GM21367 (cell line): ENCODE results near the gene COL5A2.

Experiments
- ATAC-seq: cut with Tn5 transposase; IDR thresholded peaks from one replicate; pipeline ENCODE4 v1.9.1; 2021; ENCODE audit not compliant: unreplicated experiment

The COL5A2 gene

DNA sequence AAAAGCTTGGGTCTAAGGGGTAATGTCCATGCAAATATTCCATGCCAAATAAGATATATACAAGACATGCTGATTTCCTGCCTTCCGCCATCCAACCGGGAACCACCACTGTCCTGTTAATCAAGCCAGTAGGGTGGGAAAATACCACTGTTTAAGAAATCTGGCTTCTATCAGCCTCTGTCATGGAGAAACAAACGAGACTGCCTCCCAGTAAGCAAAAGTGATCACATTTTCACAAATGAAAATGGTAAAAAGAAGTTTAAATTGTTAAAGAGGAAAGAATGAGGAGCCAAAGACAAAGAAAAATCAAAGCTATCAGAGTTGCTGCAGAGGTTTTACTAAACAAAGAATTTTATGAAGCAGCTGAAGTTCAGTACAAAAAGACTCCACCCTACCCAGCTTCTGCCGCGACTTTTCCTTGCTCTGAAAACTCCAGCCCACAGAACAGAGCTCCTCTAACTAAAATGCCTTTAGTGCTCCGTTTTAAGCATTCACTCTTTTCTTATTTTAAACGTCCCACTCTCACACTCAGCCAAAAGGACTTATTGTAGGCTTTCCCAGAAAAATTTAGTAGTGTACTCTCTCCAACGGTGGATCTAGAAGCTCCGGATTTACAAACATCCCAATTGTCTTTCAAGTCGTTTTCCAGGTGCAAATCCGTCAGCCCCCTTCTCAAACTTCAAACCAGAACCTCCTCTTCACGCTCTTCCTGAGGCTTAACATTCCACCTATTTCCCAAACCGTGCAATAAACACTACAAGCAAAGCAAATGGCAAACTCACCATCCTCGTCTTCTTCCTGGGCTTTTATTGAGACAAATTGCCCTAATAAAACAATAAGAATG lies 613 bp downstream of the COL5A2 start:
- ATAC-seq: no peak

DNA sequence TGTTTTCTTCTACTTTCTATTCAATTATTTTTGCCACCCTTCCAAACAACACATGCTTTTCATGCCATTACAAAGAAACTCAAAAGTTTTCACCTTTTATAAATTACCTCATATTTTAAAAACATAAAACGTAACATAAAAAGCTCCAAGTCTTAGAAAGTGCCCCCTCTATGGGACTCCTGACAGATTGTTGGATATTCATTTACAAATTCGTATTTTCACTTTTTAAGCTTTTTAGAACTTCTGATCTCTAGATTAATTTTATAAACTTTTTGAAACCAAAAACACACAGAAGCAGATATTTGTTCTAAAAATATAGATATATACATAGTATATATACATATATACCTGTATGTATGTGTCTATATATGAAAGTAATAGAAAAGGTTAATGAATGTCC lies 1.5 kb downstream of the COL5A2 start:
- ATAC-seq: no peak

DNA sequence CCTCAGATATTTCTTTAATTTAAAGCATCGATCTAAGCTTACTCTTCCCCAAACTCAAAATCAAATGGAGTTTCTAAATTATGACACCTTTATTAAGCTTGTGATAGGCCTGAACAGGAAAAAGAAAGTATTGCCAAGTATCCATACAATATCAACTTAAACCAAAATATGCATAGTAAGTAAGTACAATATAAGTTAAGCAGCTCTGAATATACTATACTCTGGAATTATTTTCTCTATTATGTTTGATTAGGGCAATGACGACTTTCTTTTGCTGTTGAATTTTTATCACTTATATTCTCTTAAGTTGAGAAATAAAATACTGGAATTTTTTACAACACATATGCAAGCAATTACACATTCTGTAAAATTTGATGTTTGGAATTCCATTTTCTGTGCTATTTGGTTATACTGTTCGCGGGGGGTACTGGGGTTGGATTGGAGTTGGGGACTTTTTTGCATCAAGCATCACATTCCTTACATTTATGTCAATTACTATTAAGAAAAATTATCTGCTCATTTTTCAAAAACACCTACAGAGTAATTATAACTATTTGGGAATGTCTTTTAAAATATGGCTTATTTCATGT lies 2.2 kb downstream of the COL5A2 start:
- ATAC-seq: no peak

DNA sequence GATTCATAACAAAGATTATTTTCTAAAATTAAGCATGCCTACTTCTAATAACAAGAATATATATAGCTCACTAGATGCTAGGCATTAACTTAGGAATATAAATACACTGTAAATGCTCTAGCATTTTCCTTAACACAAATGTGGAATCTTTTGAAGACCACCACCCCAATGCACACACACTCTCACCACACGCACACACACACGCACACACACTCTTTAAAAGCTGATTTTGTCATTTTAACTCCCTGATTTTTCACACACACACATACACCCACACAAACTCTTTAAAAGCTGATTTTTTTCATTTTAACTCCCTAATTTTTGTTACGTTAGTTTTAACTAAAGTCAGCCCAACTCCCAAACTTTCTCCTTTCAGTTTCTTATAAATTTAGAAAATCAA lies 3.0 kb downstream of the COL5A2 start:
- ATAC-seq: no peak

DNA sequence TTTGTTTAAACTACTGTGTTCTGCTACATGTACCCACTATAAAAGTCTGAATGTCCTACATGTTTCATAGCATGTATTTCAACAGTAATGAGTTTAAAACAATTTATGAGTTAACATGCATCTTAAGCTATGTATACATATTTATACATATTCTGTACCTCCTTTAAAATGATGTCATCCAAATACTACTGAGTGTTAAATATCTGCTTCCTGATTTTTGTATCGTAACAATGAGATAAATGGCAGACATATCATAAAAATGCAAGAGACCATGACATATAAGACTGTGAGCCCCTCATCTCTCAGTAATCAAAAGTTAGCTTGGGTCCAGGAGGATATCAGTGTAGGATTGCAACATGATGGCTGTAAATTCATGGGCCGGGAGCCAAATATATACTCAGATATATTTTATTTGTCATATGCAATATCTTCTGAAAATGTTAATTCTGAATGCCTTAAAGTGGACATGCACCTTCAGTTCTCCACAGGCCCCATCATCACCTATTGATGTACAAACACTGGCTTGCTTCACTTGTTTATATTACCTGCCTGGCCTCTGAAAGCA lies 3.6 kb downstream of the COL5A2 start:
- ATAC-seq: no peak

DNA sequence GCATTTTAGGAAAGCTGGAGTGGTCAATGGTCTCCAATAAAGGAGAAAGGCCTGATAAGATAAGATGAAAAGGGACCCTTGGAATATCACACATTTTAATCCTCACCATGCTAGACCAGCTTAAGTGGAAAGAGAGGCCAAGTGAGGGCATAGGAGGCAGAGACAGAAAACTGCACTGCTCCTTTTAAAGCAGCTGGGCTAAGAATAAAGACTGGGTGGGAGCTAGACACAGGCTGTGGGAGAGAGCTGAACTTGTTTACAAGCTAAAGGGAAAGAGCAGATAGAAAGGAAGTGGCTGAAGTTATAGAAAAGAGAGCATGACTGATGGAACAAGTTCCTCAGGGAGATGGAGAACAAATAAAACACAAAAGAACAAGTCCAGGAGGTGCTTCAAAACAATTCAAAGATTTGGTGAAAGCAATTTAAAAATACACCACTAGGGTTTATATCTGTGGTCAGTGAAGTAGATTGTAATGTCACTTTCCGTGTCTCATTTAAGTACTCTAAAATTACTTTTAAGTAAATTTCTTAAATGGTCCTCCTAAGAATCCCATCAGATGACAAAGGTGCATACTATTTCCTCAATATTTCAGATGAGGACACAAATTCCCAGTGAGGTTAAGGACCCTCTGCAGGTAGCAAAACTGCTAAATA lies 7.5 kb downstream of the COL5A2 start:
- no peak for ATAC-seq

DNA sequence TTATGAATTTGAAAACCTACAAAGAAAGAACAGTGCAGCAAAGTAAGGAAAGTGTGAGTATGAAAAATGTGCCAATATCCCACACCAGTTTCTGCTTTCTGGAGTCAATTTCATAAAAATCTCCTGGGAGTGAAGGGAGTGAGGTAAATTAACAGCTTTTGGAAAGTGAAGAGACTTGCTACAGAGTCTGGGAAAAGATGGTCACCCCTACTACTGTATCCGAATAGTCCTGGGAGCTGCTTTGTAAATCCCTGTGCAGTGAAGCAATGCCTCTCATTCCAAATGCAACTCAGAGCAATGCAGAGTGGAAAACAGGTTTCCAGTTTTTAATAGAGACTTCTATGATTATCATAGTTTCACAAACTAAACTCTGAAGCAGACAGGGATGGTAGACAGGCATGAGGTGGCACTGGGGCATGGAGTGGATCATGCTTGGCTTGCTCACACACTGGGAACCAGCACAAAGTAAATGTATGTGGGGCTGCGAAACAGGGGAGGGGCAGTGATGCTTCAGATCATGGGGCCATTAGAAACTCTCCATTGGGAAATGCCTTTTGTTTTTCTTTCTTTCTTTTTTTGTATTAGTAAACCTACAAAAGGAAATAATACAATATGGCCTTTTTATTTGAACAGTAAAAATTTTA lies 10.6 kb downstream of the COL5A2 start:
- no peak for ATAC-seq

DNA sequence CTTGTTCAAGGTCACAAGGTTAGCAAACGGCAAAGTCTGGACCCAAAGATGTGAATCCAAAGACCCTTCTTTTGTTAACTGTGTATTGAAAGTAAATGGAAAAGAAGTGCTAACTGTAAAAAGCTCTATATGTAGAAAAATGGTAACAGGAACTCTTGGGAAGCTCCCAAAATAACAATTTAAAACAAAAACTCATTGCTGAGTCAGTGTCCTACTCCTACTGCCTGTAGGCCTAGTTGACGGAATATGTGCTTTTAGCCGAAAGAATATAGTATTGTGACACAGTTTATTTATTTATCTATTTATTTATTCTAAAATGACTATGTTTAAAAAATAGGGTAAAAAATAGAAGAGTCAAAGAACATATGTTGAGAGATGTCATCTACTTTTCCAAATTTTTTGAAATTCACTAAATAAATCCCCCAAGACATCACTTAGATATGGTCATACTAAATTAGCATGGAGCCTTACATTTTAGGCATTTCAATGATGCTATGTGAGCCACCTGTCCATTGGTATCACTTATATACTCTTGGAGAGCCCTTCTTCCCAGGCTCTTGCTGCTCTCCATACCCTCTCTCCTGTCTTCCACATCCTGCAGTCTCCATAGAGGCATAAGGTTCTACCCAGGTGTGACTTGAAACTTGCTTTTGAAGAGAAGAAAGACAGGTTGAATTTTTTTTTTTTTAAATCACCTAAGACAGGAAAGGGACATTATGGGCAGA lies 13.7 kb downstream of the COL5A2 start:
- ATAC-seq: no peak

DNA sequence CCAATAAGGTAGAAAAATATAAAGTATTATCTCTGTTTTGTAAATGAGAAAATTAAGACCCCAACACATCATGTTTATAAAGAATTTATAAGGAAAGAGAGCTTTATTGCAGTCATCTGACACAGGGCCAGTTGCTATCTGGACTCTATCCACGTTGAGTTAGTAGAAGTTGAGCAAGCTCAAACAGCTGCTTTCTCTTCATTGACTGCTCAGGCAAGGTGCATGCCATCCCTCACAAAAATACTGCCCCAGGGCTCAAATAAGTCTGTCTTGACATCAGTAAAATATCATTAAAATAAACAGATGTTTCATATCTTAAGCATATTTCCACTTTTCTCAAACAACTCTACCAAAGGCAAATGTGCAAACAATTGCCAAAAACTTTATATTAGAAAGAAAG lies 14.8 kb downstream of the COL5A2 start:
- ATAC-seq: no peak

DNA sequence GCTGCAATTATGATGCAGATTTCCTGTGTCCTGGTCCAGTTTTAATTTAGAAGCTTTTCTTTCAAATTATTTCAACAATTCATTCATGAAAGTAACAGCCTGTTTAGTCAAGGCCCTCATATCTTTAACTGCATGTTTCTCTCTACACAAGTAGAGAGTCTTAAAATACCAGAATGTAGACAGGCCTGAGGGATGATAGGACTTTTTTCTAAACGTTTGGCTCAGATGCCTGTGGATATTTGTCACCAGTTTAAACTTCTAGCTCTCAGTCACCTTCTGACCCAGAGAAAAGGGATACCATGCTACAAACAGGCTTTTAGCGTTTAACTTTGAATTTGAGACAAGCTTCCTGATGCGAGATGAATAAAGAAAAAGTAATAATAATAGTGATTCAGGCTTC lies 15.7 kb downstream of the COL5A2 start:
- no peak for ATAC-seq

DNA sequence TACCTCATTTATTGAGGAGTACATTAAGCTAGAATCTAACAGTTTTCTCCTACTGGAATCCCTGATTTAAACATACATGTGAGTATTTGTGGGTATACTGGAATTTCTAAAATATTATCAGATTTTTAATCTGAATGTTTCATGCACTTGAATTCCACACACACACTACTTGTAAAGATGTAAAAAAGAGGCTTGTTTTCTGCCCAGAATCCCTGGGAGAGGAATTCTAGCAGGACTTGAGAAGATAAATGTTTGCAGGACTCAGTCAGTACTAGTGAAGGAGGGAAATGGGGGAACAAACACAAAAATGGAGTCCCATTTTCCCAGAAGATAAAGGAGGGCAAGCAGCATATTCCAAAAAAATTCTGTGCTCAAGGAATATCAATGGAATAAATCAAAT lies 17.0 kb downstream of the COL5A2 start:
- no peak for ATAC-seq

DNA sequence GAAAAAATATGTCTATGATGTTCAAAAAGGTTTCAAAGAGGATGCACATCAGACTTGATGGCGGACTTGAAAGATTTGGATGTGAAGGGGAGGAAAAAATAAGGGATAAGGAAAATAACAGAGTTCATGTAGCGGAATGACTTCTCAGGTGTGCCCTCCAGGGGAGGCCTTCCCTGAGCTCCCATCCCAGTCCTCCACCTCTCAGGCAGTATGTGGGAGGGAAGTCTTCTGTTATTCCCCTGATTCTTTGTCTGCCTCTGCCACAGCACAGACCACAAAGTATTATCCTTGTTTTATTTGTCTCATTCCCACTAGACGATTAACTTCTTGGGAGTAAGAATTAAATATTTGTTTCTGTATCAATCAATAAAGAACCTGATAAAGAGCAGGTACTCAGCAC lies 17.7 kb downstream of the COL5A2 start:
- no peak for ATAC-seq

DNA sequence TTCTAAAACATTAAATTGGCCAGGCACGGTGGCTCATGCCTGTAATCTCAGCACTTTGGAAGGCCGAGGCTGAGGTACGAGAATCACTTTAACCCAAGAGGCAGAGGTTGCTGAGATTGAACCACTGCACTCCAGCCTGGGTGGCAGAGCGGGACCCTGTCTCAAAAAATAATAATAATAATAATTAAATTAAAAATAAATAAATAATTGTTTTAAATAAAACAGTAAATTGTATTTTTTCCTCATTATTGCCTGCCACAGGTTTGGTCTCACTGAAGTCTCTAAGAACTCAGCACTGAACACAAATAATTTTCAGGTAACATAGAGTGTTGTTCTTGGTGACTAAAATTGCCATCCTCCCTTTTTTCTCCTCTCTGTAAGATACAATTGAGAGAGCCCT lies 19.8 kb downstream of the COL5A2 start:
- ATAC-seq: no peak

DNA sequence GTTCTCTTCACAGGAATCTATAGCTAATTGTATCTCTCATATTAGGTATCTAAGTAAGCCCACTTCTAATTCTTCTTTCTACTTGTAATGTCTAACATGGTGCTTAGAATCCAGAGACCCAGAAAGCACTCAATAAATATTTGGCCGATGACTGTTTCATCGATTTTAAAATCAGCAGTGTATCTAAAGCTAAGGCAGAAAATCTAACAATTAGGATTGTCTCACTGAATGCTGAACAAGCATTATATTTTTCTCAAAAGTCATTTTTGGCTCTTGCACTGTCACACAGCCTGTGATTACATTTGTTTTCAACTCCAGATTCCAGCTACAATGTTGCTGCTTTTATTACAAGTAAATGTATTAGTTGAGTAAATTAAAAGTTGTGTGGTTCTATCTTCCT lies 20.3 kb downstream of the COL5A2 start:
- ATAC-seq: no peak

DNA sequence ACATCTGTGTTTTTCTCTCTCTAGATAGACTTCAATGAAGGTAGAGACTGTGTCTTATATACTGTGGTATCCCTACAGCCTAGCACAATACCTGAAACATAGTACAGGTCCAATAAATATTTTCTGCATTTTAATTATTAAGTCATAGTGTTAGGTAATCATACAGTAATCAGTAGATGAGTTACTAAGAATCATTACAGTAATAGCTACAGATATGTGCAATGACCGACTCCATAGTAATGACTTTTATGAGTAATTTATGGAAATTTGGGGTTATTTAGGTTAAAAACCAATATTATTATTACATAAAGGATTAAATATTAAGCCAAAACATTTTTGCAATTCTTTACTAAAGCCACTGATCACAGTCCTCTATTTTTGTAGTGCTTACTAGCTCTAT lies 21.6 kb downstream of the COL5A2 start:
- ATAC-seq: no peak

DNA sequence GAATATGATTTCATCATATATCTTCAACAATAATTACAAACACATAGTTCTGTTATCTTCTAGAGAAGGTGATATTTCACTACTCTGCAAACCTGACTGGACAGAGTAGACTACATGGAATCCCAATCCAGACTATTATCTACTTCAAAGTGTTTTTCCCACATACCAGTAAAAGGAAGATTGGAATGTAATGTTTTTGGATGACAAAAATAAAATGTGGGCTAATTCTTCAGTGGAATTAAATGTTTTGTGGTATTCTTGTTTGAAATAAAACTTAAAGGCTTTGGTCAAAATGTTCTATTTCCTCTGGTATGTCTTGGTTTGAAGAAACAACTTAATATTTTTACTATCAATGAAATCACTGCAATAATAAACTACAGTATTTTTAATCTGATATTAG lies 22.1 kb downstream of the COL5A2 start:
- no peak for ATAC-seq

DNA sequence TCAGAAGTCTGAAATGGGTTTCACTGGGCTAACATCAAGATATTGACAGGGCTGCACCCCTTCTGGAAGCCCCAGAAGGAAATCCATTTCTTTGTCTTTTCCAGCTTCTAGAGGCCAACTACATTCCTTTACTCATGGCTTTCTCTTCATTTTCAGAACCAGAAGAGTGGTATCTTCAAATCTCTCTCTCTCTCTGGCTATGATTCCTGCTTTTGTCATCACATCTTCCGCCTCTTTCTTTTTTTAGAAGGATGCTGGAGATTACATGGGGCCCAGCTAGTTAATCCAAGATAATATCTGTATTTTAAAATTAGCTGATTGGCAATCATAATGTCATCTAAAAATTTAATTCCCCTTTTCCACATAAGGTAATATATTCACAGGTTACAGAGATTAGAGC lies 23.8 kb downstream of the COL5A2 start:
- no peak for ATAC-seq

DNA sequence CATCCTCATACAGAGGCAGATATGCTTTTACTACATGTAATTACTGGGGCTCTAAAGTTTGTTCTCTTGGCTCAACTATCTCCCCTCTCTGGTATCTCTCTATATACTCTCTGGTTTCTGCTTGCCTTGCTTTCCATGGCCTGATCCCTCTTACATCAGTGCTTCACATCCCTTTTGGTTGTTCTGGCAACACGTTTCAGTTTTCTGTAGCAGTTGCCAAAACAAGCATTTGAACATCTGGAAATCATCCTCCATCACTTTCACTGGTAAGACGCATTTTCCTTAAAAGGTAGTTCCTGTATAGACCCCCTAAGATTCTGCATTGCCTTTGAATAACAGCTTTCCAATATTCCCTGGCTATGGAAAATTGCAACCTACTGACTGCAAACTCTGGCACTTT lies 25.9 kb downstream of the COL5A2 start:
- ATAC-seq: no peak

DNA sequence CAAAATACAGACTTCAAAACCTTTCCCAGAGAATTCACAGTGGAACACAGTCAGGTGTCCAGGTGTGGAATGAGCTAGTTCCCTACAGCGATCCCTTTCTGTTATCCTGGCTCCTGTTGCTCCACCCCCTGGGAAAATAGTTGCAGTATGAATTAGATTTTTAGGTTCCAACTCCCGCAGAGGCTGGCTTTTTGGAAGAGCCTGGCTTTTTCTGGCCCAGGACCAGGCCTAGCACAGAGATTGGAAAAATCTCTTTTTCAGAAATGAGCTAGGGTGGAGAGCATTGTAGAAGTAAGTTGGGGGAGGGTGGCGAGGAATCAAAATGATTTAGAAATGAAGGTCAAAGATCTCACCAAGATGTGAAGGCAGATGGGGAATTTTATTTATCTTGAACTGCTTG lies 27.1 kb downstream of the COL5A2 start:
- ATAC-seq: no peak

DNA sequence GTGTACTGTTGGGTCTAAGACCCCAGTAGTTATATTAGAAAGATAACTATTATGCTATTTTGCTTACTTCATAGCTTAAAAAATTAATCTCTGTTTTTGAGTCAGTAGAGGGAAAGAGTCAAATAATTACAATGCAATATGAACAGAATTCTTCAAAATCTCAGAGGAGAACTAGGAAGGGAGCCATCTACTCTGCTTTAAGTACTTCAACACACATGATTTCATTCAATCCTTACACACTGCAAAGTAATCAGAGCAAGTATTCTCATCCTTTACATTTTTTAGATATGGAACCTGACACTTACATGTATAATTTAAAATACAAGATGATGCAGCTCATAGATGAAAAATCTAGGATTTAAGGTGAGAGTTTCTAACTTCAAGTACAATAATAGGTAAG lies 27.7 kb downstream of the COL5A2 start:
- ATAC-seq: no peak

DNA sequence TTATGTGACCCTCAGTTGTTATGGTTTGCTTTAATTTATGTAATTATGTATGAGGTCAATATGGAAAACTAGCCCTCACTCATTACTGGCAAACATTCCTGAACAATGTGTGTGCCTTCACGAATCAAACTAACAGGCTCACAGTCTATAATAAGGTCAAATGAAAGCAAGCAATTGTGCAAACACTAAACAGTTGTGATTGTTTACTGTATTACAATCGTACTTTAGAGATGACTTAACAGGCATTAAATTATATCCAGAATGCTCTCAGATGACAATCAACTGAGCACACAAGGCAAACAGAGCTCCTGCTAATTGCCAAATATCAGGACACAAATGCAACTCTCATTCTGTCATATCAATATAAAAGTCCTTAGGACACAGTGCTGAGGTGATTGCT lies 29.5 kb downstream of the COL5A2 start:
- ATAC-seq: no peak
